ENCODE data around the gene DAPP1. TPM values are rescaled to one million over a fixed set of nuclear protein-coding genes. Genes with fewer than 3 reads are reported as not detected.
"Not testable (repeated sequence)": the region's sequence is repeated elsewhere in the genome, so short reads cannot be mapped to it uniquely, and the experiment has no call there.

The DAPP1 gene
- total RNA-seq (1 to 10 TPM in 2 of 6 donors, under 1 TPM in 4; 0.16 to 2.7 (median 0.54) TPM), polyA plus RNA-seq (under 1 TPM; 0.09 to 0.19 TPM)

DNA sequence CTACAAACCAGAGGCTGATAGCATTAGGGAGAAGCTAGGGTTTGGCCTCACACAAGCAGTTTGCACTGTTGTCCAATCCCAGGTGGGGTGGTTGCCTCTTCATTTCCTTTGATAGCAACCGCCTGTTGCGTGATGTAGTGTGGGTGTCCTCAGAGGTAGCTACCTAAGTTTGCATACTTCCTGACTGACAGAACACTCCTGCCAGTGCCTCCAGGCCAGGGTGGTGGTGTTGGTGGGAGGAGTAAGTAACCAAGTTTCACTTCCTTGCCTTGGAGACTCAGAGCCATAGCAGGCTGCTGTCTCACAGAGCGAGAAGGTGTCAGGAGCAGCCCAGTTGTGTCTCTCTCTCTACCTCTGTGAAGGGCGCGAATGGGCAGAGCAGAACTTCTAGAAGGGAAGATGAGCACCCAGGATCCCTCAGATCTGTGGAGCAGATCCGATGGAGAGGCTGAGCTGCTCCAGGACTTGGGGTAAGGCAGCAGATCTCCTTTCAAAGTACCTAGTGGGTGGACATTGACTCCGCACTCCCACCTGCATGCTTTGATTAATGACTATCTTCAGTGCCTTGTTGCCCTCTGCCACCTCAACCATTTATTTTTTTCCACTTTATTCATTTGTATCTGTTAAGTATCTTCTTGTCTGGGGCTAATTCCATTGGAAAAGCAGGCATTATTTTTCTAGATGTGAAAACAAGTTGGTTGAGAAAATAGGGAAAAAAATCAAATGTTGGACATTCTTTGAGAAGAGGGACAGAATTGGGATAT lies at the start of gene DAPP1:
Gene DAPP1, plus strand, starts transcription at position 283 of the 764 bp plus-strand sequence. Its CDS starts 87 bp downstream, at position 370.
- intact Hi-C loops (cut with DNase I): loop anchor here in 1 of 3 donors (10.0 kb wide), 1 partner anchor 128 kb away; the partner anchor contains the start of gene DNAJB14
- FAIRE-seq: no peak

GRCh38 chr4:99770842-99771241 lies 45.8 kb upstream of the DAPP1 start:
- H3K27me3 ChIP-seq; H3K4me1 ChIP-seq; FAIRE-seq; DNase-seq; H3K9me3 ChIP-seq; ATAC-seq; H3K36me3 ChIP-seq; intact Hi-C loops (cut with DNase I); H3K27ac ChIP-seq; H3K4me3 ChIP-seq: not testable (repeated sequence)
- 82 to 86% methylated on average over 7 of the region's 7 CpGs for WGBS, 2 donors

More for the DNA sequence above, at the start of gene DAPP1:
- Histone ChIP-seq H3K36me3 (no peaks in the 10 kb centered on the region), H3K27me3 (no peaks in the 10 kb centered on the region), H3K4me1 (peaks cover 4 to 7% (median 6%) of the 10 kb centered on the region in 3 donors), H3K9me3 (no peaks in the 10 kb centered on the region), H3K4me3 (peak within 1 kb of the TSS in 1 of 4 donors; percentile 10), H3K27ac (peak within 1 kb of the TSS in 2 of 4 donors; percentile 48 to 59)
- 88 to 89% methylated on average over 7 of the region's 7 CpGs for WGBS, 2 donors
- TF ChIP-seq, protein P1, sequence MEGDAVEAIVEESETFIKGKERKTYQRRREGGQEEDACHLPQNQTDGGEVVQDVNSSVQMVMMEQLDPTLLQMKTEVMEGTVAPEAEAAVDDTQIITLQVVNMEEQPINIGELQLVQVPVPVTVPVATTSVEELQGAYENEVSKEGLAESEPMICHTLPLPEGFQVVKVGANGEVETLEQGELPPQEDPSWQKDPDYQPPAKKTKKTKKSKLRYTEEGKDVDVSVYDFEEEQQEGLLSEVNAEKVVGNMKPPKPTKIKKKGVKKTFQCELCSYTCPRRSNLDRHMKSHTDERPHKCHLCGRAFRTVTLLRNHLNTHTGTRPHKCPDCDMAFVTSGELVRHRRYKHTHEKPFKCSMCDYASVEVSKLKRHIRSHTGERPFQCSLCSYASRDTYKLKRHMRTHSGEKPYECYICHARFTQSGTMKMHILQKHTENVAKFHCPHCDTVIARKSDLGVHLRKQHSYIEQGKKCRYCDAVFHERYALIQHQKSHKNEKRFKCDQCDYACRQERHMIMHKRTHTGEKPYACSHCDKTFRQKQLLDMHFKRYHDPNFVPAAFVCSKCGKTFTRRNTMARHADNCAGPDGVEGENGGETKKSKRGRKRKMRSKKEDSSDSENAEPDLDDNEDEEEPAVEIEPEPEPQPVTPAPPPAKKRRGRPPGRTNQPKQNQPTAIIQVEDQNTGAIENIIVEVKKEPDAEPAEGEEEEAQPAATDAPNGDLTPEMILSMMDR (IDR thresholded peaks at IDR 0.05): no peak
- DNase-seq (peak in 1 of 6 donors; percentile 33), ATAC-seq (peak in 3 of 4 donors; percentile 31 to 70 (median 58))

GRCh38 chr4:99783940-99784339 lies 32.7 kb upstream of the DAPP1 start:
- intact Hi-C loops (cut with DNase I): no loop called here
- Histone ChIP-seq H3K27ac (no peak overlapping the region), H3K4me3 (no peak overlapping the region), H3K4me1 (no peaks in the 10 kb centered on the region), H3K27me3 (no peaks in the 10 kb centered on the region), H3K36me3 (no peaks in the 10 kb centered on the region), H3K9me3 (no peaks in the 10 kb centered on the region)
- WGBS, 2 donors: 82 to 87% methylated on average over 3 of the region's 3 CpGs
- ATAC-seq (no peak), DNase-seq (no peak), FAIRE-seq (no peak)
- TF ChIP-seq, protein P1 (IDR thresholded peaks at IDR 0.05): no peak

DNA sequence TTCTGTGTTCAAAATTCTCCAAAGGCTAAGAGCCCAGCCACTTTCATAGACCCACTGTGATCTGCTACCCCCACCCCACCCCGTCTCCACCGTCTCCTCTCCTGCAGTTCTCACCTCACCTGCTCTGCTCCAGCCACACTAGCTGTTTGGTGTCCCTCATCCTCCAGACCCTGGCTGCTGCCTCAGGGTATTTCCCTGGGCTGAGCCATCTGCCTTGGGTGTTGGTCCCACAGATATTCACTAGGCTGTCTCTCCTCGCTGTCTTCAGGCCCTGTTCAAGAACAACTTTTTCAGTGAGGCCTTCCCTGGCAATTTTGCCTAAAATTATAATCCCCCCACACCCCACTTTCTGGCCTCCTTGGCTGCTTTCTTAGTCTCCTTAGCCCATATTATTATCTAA lies 31.8 kb upstream of the DAPP1 start:
- Histone ChIP-seq H3K4me3 (no peak overlapping the region), H3K27ac (no peak overlapping the region), H3K27me3 (no peaks in the 10 kb centered on the region), H3K4me1 (no peaks in the 10 kb centered on the region), H3K36me3 (no peaks in the 10 kb centered on the region), H3K9me3 (no peaks in the 10 kb centered on the region)
- intact Hi-C loops (cut with DNase I): no loop called here
- DNase-seq: no peak
- FAIRE-seq: no peak
- TF ChIP-seq, protein P1 (IDR thresholded peaks at IDR 0.05): no peak
- 92 to 94% methylated on average over 3 of the region's 3 CpGs for whole genome bisulfite sequencing, 2 donors
- ATAC-seq: no peak

DNA sequence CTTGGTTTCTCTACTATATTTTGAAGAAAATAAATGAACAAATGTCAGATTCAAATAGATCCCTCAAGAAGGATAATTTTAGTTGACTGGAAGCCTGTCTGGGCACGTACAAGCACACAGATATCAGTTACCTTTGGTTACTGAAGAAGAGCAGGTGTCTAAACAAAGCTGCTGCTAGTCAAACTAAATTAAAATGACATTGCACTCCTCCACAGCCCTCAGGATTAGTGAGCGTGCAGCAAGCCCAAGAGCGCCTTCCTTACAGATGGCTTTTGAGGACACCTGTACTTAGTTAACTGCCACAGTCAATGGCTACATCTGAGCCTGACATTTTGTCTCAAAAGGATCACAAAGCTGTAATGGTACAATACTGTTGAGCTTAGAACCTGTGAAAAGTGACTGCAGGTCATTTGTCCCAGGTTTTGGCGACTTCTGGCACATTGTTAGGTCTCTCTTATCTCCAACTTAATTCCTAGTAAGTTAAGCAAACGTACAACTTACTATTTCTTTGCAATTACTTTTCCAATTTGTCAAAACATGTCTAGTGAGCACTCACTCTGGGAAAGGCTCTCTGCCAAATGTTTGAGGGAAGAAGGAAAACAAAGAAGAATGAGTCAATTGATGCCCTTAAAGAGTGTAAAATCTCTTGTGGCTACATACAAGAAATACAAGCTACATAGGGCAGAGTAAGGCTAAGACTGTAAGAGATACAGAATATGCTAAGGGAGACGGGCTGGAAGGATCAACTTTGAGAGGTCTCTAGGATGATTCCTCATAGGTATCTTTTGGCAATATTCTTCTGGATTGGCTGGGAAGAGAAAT lies 25.6 kb upstream of the DAPP1 start:
- DNase-seq (no peak), ATAC-seq (peak in 3 of 4 donors; percentile 27 to 73 (median 50)), FAIRE-seq (no peak)
- H3K27me3 ChIP-seq: no peaks in the 10 kb centered on the region
- no peaks in the 10 kb centered on the region for H3K4me1 ChIP-seq
- TF ChIP-seq, protein P1 (IDR thresholded peaks at IDR 0.05): no peak
- no peaks in the 10 kb centered on the region for H3K36me3 ChIP-seq
- H3K27ac ChIP-seq: no peak overlapping the region
- 34 to 39% methylated on average over 6 of the region's 6 CpGs for WGBS, 2 donors
- H3K9me3 ChIP-seq: no peaks in the 10 kb centered on the region
- intact Hi-C loops (cut with DNase I): no loop called here
- no peak overlapping the region for H3K4me3 ChIP-seq
